ENCODE data around the gene ARG1. TPM values are rescaled to one million over a fixed set of nuclear protein-coding genes. Genes with fewer than 3 reads are reported as not detected.

The ARG1 gene
- total RNA-seq, 4 donors from 2014 or later = 0.81 TPM; not detected in 3

DNA sequence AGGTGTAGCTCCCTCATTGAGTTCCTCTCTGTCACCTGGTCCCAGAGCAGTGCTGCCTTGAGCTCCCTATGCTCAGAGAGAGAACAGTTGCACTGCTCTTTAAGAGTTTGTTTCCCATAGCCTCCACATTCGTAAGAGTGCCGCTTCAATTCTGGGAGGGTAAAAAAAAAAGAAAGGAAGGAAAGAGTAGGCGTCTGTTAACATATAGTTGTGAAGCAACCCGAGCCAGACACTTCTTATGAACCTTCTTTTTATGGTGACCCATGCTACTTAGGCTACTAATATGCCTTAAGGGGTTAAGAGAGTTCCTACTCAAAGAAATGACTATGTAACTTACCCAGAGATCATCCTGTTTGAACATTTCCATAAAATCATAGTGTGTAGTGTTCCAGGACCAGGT is 4.3 kb upstream of the ARG1 start:
- 63 to 88% methylated on average over 4 of the region's 4 CpGs for WGBS, 2 donors (ENCODE audit: low coverage in 1 of 2)

GRCh38 chr6:131574133-131574532 is 1.1 kb downstream of the ARG1 start:
- 43 to 60% methylated on average over 2 of the region's 2 CpGs for WGBS, 2 donors (ENCODE audit: low coverage in 1 of 2)
- no peak for ATAC-seq
- TF ChIP-seq CTCF (IDR thresholded peaks at IDR 0.05) (no peak), EP300 (IDR thresholded peaks at IDR 0.05) (no peak), POLR2AphosphoS5 (IDR thresholded peaks at IDR 0.05) (no peak), POLR2A (IDR thresholded peaks at IDR 0.05) (no peak)
- Histone ChIP-seq H3K9me3 (no peaks in the 10 kb centered on the region), H3K36me3 (peaks cover 0 to 60% of the 10 kb centered on the region in 2 donors), H3K4me1 (no peaks in the 10 kb centered on the region), H3K27me3 (no peaks in the 10 kb centered on the region), H3K4me3 (no peak overlapping the region), H3K27ac (no peak overlapping the region)

More for the DNA sequence above, 4.3 kb upstream of the ARG1 start:
- Histone ChIP-seq H3K36me3 (peaks cover 0 to 24% of the 10 kb centered on the region in 2 donors), H3K4me3 (no peak overlapping the region), H3K27me3 (no peaks in the 10 kb centered on the region), H3K4me1 (no peaks in the 10 kb centered on the region), H3K27ac (no peak overlapping the region), H3K9me3 (no peaks in the 10 kb centered on the region)
- TF ChIP-seq POLR2A (IDR thresholded peaks at IDR 0.05) (no peak), POLR2AphosphoS5 (IDR thresholded peaks at IDR 0.05) (no peak), EP300 (IDR thresholded peaks at IDR 0.05) (no peak)
- ATAC-seq = no peak

GRCh38 chr6:131574686-131575085 is 1.7 kb downstream of the ARG1 start:
- no peak for TF ChIP-seq EP300 (IDR thresholded peaks at IDR 0.05)
- TF ChIP-seq POLR2AphosphoS5 (IDR thresholded peaks at IDR 0.05) = no peak
- no peak for TF ChIP-seq CTCF (IDR thresholded peaks at IDR 0.05)
- TF ChIP-seq POLR2A (IDR thresholded peaks at IDR 0.05) = no peak
- no peaks in the 10 kb centered on the region for H3K9me3 ChIP-seq
- peaks cover 0 to 66% of the 10 kb centered on the region in 2 donors for H3K36me3 ChIP-seq
- no peaks in the 10 kb centered on the region for H3K4me1 ChIP-seq
- no peak overlapping the region for H3K27ac ChIP-seq
- no peaks in the 10 kb centered on the region for H3K27me3 ChIP-seq
- H3K4me3 ChIP-seq = no peak overlapping the region
- ATAC-seq = no peak
- WGBS, 2 donors (ENCODE audit: low coverage in 1 of 2) = 91 to 92% methylated on average over 4 of the region's 4 CpGs

DNA sequence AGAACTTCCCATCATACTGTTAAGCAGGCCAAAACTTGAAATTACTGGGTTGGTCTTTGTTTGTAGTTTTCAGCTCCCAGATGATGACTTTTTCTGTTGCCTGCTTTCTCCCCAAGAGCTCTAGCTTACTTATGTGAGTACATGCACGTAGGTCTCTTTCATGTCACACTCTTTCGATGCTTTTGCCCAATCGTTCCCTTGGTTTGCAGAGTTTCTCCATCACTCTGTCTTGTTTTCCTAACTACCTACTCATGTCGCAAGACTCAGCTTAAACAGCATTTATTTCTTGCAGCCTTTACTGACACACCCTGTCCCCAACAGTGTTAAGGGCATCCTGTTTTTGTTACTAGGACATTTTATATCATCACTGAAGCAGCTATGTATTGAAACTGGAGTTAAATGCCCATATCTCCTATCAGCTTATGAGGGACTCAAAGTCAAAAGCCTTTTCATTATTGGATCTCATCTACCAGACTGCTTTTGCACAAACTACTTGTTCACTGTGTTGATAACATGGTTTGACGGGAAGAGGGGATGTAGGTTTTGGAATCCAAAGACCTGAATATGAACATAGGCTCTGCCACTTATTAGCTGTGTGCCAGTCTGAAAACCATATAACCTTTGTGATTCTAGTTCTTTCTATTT is 2.9 kb downstream of the ARG1 start:
- H3K27ac ChIP-seq = no peak overlapping the region
- no peaks in the 10 kb centered on the region for H3K9me3 ChIP-seq
- H3K36me3 ChIP-seq = peaks cover 6 to 73% of the 10 kb centered on the region in 2 donors
- 95 to 100% methylated on average over 1 to 5 of the region's 5 CpGs for WGBS, 2 donors (ENCODE audit: low coverage in 1 of 2)
- no peak overlapping the region for H3K4me3 ChIP-seq
- TF ChIP-seq POLR2A (IDR thresholded peaks at IDR 0.05) (no peak), POLR2AphosphoS5 (IDR thresholded peaks at IDR 0.05) (no peak), EP300 (IDR thresholded peaks at IDR 0.05) (no peak), CTCF (IDR thresholded peaks at IDR 0.05) (no peak)
- no peaks in the 10 kb centered on the region for H3K27me3 ChIP-seq
- H3K4me1 ChIP-seq = no peaks in the 10 kb centered on the region
- ATAC-seq = no peak

GRCh38 chr6:131581523-131581922 is 8.5 kb downstream of the ARG1 start:
- Histone ChIP-seq H3K27ac (no peak overlapping the region), H3K4me3 (no peak overlapping the region), H3K9me3 (no peaks in the 10 kb centered on the region), H3K4me1 (no peaks in the 10 kb centered on the region), H3K27me3 (no peaks in the 10 kb centered on the region), H3K36me3 (peaks cover 9 to 100% of the 10 kb centered on the region in 2 donors)
- no peak for ATAC-seq
- TF ChIP-seq POLR2AphosphoS5 (IDR thresholded peaks at IDR 0.05) = no peak
- TF ChIP-seq POLR2A (IDR thresholded peaks at IDR 0.05) = no peak
- no peak for TF ChIP-seq EP300 (IDR thresholded peaks at IDR 0.05)

DNA sequence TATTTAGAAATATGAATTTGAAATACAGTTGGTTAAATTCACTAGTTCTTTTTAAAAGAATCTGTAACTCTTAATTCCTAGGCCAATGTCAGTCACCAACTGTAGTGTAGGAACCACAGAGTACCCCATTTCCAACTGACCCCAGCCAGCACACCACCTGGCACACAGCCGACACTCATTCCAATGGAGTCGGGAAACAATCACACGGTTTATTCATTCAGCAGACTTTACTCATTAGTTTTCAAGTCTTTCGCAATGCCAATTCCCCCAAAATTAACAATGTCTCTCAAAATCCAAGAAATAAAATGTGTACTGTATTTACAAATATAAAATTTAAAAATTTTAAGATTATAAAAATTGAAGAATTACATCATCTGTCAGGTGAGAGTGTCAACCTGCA is 13.5 kb downstream of the ARG1 start:
- Histone ChIP-seq H3K9me3 (no peaks in the 10 kb centered on the region), H3K27me3 (no peaks in the 10 kb centered on the region), H3K4me3 (no peak overlapping the region), H3K36me3 (peaks cover 12 to 100% of the 10 kb centered on the region in 2 donors), H3K4me1 (no peaks in the 10 kb centered on the region), H3K27ac (no peak overlapping the region)
- WGBS, 2 donors (ENCODE audit: low coverage in 1 of 2) = 96% methylated on average over 3 to 4 of the region's 4 CpGs
- no peak for TF ChIP-seq CTCF (IDR thresholded peaks at IDR 0.05)
- TF ChIP-seq POLR2A (IDR thresholded peaks at IDR 0.05) = no peak
- TF ChIP-seq POLR2AphosphoS5 (IDR thresholded peaks at IDR 0.05) = no peak
- TF ChIP-seq EP300 (IDR thresholded peaks at IDR 0.05) = no peak
- ATAC-seq = no peak
